NCI-H82 treated with DMSO at 0.1 percent for 48 hours (cell line): Measurements from ENCODE around the gene PHKG1.
"Not testable (repeated sequence)": the region's sequence is repeated elsewhere in the genome, so short reads cannot be mapped to it uniquely, and the experiment has no call there.

ENCODE experiments used
- DNase-seq: peaks from one replicate; lab custom pipeline; 2025; ENCODE audit not compliant: unreplicated experiment; lab: John Stamatoyannopoulos, UW

PHKG1 gene

GRCh38 chr7:56092789-56093531, at the start of gene PHKG1:
Gene PHKG1, minus strand, starts transcription at chr7:56092952. Its CDS starts 4,011 bp downstream, at chr7:56088941.
- DNase-seq, result no peak

GRCh38 chr7:56131062-56131461, 38.3 kb upstream of the PHKG1 start:
- DNase-seq, result not testable (repeated sequence)

GRCh38 chr7:56127241-56127975, 34.7 kb upstream of the PHKG1 start:
- DNase-seq, result no peak

GRCh38 chr7:56125831-56126230, 33.1 kb upstream of the PHKG1 start:
- no peak for DNase-seq

- no peak for DNase-seq
Measured at GRCh38 chr7:56124981-56125380, 32.2 kb upstream of the PHKG1 start.

GRCh38 chr7:56121440-56121839, 28.7 kb upstream of the PHKG1 start:
- DNase-seq, result no peak

GRCh38 chr7:56115852-56116538, 23.2 kb upstream of the PHKG1 start, which contains the start of gene NUPR2:
Gene NUPR2, minus strand, starts transcription at chr7:56116417. Its CDS starts 103 bp downstream, at chr7:56116314.
- no peak for DNase-seq

- not testable (repeated sequence) for DNase-seq
Measured at GRCh38 chr7:56112244-56112643, 19.5 kb upstream of the PHKG1 start.

GRCh38 chr7:56110611-56111010, 17.9 kb upstream of the PHKG1 start:
- DNase-seq, result no peak

GRCh38 chr7:56107954-56108258, 15.2 kb upstream of the PHKG1 start:
- DNase-seq, result no peak

- peak; percentile 97 for DNase-seq
Measured at GRCh38 chr7:56106108-56107073, 13.6 kb upstream of the PHKG1 start, which contains the start of gene CHCHD2. Gene CHCHD2, minus strand, starts transcription at chr7:56106476. Its CDS starts 63 bp downstream, at chr7:56106413.

- DNase-seq, result no peak
Measured at GRCh38 chr7:56105508-56105907, 12.8 kb upstream of the PHKG1 start.

GRCh38 chr7:56104138-56104537, 11.4 kb upstream of the PHKG1 start:
- not testable (repeated sequence) for DNase-seq

GRCh38 chr7:56099653-56100052, 6.9 kb upstream of the PHKG1 start:
- no peak for DNase-seq

GRCh38 chr7:56098187-56099008, 5.6 kb upstream of the PHKG1 start:
- not testable (repeated sequence) for DNase-seq

GRCh38 chr7:56097700-56098099, 4.9 kb upstream of the PHKG1 start:
- DNase-seq, result no peak

GRCh38 chr7:56092388-56092787, 364 bp downstream of the PHKG1 start:
- not testable (repeated sequence) for DNase-seq

GRCh38 chr7:56091591-56091990, 1.2 kb downstream of the PHKG1 start:
- no peak for DNase-seq

- no peak for DNase-seq
Measured at GRCh38 chr7:56087445-56087844, 5.3 kb downstream of the PHKG1 start.

GRCh38 chr7:56086761-56087160, 6.0 kb downstream of the PHKG1 start:
- DNase-seq, result no peak
